ENCODE results near the gene GRIN1.

Gene GRIN1

GRCh38 chr9:137129456-137130175 lies 9.3 kb upstream of the GRIN1 start (continued):
- TF ChIP-seq, protein P1, sequence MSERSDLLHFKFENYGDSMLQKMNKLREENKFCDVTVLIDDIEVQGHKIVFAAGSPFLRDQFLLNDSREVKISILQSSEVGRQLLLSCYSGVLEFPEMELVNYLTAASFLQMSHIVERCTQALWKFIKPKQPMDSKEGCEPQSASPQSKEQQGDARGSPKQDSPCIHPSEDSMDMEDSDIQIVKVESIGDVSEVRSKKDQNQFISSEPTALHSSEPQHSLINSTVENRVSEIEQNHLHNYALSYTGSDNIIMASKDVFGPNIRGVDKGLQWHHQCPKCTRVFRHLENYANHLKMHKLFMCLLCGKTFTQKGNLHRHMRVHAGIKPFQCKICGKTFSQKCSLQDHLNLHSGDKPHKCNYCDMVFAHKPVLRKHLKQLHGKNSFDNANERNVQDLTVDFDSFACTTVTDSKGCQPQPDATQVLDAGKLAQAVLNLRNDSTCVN (tag by site-specific recombination; optimal IDR thresholded peaks at IDR 0.05): peak; percentile 99
- peak; percentile 64 for TF ChIP-seq ZBTB8A (tag by site-specific recombination; IDR thresholded peaks at IDR 0.05)
- TF ChIP-seq ZSCAN4 (tag by site-specific recombination; IDR thresholded peaks at IDR 0.05): no peak
- no peak for TF ChIP-seq ZNF24 (tag by site-specific recombination; IDR thresholded peaks at IDR 0.05)
- no peak for TF ChIP-seq ZBTB21 (tag by site-specific recombination; IDR thresholded peaks at IDR 0.05)
- no peak for TF ChIP-seq ZNF274 (IDR thresholded peaks at IDR 0.05; ENCODE audit: low read length)
- TF ChIP-seq ZNF274 (tag by site-specific recombination; IDR thresholded peaks at IDR 0.05; ENCODE audit: borderline replicate concordance): no peak
- TF ChIP-seq ZBTB48 (tag by site-specific recombination; IDR thresholded peaks at IDR 0.05): no peak
- TF ChIP-seq GLI4 (tag by site-specific recombination; IDR thresholded peaks at IDR 0.05): no peak
- TF ChIP-seq ZNF211 (tag by site-specific recombination; IDR thresholded peaks at IDR 0.05; ENCODE audit: low read depth): no peak
- no peak for TF ChIP-seq ZNF514 (tag by site-specific recombination; IDR thresholded peaks at IDR 0.05)
- TF ChIP-seq IKZF3 (tag by site-specific recombination; IDR thresholded peaks at IDR 0.05): 0 out of 2 replicates have a peak, but pooled peaks have one; percentile 41
- TF ChIP-seq, protein P2, sequence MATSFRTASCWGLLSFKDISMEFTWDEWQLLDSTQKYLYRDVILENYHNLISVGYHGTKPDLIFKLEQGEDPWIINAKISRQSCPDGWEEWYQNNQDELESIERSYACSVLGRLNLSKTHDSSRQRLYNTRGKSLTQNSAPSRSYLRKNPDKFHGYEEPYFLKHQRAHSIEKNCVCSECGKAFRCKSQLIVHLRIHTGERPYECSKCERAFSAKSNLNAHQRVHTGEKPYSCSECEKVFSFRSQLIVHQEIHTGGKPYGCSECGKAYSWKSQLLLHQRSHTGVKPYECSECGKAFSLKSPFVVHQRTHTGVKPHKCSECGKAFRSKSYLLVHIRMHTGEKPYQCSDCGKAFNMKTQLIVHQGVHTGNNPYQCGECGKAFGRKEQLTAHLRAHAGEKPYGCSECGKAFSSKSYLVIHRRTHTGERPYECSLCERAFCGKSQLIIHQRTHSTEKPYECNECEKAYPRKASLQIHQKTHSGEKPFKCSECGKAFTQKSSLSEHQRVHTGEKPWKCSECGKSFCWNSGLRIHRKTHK (tag by site-specific recombination; IDR thresholded peaks at IDR 0.05): no peak
- TF ChIP-seq ZBTB1 (tag by site-specific recombination; IDR thresholded peaks at IDR 0.05): peak; percentile 67; the same call in 1 of the 2 replicates
- TF ChIP-seq KLF16 (tag by site-specific recombination; IDR thresholded peaks at IDR 0.05): peak; percentile 41
- TF ChIP-seq EGR2 (tag by site-specific recombination; IDR thresholded peaks at IDR 0.05; ENCODE audit: low read depth): no peak
- TF ChIP-seq TCF7L2 (IDR thresholded peaks at IDR 0.05; ENCODE audit: borderline replicate concordance, low read depth, low read length): no peak
- TF ChIP-seq ZNF555 (tag by site-specific recombination; conservative IDR thresholded peaks at IDR 0.05): no peak
- TF ChIP-seq ZNF707 (tag by site-specific recombination; IDR thresholded peaks at IDR 0.05): no peak
- no peak for TF ChIP-seq ZNF792 (tag by site-specific recombination; IDR thresholded peaks at IDR 0.05)
- no peak for TF ChIP-seq ZNF133 (tag by site-specific recombination; IDR thresholded peaks at IDR 0.05)
- no peak for TF ChIP-seq ZNF37A (tag by site-specific recombination; IDR thresholded peaks at IDR 0.05)
- TF ChIP-seq BCL6B (tag by site-specific recombination; IDR thresholded peaks at IDR 0.05): no peak
- no peak for TF ChIP-seq ZNF426 (tag by site-specific recombination; IDR thresholded peaks at IDR 0.05)
- no peak for TF ChIP-seq ZNF837 (tag by site-specific recombination; IDR thresholded peaks at IDR 0.05)
- no peak for TF ChIP-seq ZNF560 (tag by site-specific recombination; IDR thresholded peaks at IDR 0.05; ENCODE audit: borderline replicate concordance)
- no peak for TF ChIP-seq MYNN (tag by site-specific recombination; IDR thresholded peaks at IDR 0.05; ENCODE audit: borderline replicate concordance)
- TF ChIP-seq, protein P3, sequence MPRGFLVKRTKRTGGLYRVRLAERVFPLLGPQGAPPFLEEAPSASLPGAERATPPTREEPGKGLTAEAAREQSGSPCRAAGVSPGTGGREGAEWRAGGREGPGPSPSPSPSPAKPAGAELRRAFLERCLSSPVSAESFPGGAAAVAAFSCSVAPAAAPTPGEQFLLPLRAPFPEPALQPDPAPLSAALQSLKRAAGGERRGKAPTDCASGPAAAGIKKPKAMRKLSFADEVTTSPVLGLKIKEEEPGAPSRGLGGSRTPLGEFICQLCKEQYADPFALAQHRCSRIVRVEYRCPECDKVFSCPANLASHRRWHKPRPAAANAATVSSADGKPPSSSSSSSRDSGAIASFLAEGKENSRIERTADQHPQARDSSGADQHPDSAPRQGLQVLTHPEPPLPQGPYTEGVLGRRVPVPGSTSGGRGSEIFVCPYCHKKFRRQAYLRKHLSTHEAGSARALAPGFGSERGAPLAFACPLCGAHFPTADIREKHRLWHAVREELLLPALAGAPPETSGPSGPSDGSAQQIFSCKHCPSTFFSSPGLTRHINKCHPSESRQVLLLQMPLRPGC (tag by site-specific recombination; IDR thresholded peaks at IDR 0.05): no peak
- TF ChIP-seq ZNF768 (tag by site-specific recombination; IDR thresholded peaks at IDR 0.05): no peak
- TF ChIP-seq ZNF221 (tag by site-specific recombination; IDR thresholded peaks at IDR 0.05; ENCODE audit: borderline replicate concordance): no peak
- TF ChIP-seq ZNF398 (tag by site-specific recombination; IDR thresholded peaks at IDR 0.05): no peak
- TF ChIP-seq ZNF140 (tag by site-specific recombination; IDR thresholded peaks at IDR 0.05): no peak
- TF ChIP-seq ZNF223 (tag by site-specific recombination; IDR thresholded peaks at IDR 0.05): no peak

Data from HEK293 (cell line).